HG03108 (cell line): ENCODE data around the gene PMM1.

Experiments
- ATAC-seq: cut with Tn5 transposase; IDR thresholded peaks from one replicate; pipeline ENCODE4 v1.9.1; 2021; ENCODE audit warnings: moderate library complexity; ENCODE audit not compliant: unreplicated experiment

The PMM1 gene

DNA sequence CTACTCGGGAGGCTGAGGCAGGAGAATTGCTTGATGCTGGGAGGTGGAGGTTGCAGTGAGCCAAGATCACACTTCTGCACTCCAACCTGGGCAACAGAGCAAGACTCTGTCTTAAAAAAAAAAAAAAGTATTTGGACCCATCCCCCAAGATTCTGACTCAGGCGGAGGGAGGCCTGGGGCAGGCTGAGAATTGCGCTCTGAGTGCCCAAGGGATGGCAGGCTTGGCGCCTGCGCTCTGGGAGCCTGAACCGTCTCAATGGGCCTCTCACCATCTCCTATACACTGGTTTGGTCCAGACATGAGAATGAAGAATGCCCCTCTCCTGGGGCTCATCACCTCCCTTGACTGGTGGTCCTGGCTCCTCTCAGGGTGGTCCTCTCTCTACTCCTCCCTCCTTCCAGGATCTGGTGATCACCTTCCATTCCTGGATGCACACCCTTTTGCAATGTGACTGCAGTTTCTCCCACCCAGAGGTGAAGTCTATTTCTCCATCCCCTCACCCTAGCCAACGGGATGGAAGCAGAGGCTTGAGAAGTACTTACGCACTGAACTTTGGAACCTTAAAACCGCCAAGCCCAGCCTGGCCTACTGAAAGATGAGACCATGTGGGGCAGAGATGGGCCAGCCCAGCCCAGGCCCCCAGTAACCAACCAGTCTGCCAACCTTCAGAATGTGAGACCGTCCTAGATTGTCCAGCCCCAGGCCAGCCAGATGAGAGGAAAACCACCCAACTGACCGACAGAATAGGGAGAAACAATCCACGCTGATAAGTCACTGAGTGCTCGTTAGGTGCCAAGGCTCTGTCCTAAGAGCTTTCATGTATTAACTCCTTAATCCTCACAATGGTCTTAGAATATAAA, 50.3 kb downstream of the PMM1 start:
- ATAC-seq: no peak

DNA sequence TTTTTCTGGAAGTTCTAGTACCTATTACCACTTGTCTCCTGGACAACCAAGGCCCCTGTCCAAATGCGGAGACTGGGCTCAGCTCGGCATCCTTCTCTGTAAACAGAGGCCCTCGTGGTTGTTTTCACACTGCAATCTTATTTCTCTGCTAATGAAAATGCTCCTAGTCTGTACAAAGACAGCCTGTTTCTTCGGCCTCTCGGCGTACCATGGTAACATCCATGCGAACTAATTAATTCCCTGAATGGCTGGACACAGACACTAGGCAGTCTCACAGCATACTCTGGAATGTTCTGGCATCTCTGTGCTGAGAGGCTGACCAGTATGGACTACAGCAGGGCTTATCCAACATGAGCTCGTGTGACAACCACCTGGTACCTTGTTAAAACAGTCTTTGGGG, 51.1 kb downstream of the PMM1 start:
- ATAC-seq: no peak

DNA sequence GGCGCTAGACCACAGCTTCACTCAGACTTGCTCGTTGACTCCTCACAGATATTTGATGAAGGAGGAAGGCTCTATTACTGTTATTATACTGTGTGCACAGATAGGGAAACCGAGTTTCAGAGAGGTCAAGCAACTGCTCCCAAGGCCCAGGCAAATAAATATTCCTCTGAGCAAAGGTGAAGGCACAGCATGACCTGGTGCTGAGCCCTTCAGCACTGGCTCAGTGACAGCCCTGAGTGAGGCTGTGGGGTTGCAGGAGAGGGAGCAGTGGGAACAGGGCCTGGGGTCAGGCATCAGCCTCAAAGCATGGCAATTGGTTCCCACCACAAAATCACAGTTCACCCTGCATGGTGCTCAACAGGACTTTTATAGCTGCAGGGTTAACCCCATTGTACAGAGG, 52.4 kb downstream of the PMM1 start:
- no peak for ATAC-seq

DNA sequence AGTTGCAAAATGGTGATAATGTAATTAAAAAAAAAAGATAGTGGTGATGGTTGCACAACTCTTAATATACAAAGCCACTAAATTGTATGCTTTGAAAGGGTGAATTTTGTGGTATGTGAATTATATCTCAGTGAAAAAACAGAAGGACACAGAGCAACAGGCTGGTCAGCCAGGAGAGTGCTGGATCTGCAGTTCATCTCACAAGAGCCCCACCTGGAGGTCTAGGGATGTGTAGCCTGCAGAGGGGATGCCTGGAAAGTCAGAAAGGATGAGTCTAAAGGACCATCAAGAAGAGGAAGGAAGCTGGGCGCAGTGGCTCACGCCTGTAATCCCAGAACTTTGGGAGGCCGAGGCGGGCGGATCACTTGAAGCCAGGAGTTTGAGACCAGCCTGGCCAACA, 54.4 kb downstream of the PMM1 start:
- no peak for ATAC-seq

DNA sequence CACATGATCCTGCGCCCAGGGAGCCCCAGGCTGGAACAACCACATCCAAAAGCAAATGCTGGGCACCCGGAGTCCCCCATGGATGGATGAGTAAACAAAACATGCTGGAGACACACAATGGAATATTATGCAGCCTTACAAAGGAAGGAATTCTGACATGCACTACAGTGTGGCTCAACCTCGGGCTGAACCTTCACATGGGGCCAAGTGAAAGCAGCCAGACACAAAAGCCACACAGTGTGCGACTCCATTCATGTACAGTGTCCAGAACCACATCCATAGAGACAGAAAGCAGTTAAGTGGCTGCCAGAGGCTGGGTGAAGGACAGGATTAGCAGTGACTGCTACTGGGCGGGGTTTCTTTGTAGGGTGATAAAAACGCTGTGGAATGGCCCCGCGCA, 55.4 kb downstream of the PMM1 start:
- ATAC-seq: no peak

DNA sequence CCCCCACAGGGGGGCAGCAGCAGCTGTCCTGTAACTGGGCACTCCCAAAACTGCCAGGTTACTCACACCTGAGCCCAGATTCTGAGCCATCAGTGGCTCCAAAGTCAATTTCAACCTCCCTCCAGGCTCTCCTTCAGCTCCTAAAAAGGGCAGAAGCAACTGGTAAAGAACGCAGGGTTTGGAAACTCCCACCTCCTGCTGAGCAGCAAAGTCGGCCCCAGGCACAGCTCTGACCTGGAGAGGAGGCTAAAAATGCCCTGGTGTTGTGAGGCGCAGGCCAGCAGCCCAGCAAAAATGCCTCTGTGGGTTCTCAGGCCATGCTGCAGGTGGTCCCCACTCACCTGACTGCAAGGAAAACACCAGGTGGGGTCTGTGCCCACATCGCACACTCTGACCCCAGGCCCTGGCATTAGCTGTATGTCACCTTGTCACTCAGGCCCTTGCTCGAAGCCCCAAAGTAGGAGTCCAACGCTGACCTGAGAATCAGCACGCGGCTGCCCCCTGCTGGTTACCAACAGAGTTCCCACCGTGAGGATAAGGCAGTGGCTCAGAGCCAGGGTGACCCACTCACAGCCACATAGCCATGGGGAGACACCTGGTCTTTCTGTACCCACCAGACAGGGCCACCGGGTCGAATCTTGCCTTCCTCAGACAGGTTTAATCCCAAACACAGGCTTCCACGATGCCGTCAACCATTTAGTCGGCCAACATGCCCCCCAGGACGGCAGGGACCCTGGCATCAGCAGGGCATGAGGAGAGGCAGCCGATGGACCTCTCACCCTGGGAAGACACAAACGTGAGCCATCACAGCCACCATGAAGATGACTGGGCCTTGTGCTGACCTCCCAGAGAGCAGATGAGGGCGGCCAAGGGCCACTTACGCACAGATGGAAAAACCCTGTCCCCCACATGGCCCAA, 56.5 kb downstream of the PMM1 start:
- no peak for ATAC-seq

DNA sequence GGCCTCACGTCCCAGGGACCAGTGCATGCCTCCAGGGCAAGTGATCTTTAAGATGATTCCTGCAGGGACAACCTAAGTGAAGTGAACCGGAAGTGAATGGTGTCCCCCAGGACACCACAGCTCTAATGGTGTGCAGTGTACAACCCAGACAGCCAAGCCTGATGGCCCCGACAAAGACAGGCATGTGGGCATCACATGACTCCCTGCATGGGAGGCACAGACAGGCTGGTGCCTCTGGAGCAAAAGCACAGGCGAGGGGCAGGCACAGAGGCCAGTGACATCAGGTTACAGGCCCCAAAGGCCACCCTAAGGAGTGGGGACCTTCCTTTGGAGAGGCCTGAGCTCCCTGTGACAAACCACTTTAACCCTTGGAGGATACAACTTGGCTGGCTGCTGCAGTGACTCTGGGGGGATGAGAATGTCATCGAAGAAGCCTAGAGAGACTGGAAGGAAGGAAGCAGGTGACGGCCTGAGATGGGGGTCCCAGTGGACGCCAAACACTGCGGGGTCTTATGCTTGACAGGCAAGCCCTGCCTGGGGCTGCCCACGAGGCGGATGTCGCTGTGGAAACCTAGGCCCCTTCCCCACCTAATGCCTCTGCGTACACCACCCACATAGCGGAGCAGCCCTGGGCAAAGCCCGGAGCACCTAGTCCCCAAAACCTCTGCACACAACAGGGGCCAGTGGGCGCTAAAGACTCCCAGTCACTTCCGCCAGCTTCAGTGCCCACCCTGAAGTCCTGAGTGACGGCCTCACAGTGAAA, 57.7 kb downstream of the PMM1 start:
- ATAC-seq: no peak

DNA sequence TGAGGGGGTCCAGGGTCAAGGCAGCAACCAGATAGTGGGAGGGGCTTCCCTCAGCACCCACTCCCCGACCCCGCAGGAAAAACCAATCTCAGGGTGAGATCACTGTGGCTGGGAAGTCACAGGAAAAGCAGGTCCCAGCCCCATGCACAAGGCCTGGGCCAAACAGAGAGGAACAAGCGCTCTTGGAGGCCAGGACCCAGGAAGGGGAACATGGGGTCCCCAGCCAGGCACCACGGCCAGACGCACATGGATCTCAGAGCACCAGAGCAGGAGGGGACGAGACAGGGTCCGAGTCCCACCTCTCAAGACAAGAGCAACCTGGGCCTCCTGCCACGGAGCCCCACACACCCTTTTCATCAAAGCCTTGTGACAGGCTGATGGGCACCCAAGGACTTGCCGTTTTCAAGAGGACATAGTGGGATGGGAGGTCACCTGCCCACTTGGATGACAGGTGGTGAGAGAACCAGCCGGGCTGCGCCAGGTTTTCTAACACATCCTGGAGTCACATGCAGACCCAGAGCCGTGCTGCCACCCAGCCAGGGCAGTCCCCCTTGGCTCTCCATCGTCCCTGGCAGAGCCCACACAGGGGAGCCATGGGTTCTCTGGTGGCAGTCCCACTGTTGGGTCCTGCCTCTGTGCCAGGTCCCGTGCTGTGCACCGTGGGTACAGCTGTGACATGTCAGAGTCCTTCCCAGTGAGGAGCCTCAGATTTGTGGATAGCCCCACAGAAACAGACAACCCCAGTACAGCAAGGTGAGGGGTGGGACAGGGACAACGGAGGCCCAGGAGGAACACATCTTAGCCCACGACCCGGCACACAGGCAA, 58.5 kb downstream of the PMM1 start:
- ATAC-seq: no peak

DNA sequence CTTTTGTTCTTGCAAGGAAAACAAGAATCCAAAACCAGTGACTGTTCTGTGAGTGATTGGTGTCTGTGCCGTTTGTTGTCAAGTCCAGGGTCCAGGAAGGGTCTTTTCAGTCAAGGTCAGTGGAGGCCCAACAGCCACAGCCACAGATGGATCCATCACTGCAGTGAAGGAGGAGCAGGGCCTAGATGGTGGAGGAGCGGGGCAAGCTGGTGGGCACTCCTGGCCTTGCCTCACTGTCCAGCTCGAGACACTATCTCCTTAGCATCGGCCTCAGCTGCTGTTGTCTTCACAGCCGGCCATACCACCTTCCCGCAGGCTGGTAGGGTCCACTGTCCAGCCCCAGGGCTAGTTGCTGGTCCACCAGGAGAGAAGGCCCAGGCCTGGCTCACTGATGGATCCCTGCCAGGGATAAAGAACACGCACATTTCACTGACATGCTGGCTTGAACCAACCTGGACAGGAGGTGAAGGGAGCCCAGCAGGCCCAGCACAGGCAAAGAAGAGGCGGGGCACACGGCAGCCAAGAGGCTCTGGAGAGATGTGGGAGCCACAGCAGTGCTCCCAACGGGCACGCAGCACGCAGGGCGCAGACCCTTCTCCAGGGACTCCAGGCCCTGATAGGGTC, 60.6 kb downstream of the PMM1 start:
- ATAC-seq: no peak

DNA sequence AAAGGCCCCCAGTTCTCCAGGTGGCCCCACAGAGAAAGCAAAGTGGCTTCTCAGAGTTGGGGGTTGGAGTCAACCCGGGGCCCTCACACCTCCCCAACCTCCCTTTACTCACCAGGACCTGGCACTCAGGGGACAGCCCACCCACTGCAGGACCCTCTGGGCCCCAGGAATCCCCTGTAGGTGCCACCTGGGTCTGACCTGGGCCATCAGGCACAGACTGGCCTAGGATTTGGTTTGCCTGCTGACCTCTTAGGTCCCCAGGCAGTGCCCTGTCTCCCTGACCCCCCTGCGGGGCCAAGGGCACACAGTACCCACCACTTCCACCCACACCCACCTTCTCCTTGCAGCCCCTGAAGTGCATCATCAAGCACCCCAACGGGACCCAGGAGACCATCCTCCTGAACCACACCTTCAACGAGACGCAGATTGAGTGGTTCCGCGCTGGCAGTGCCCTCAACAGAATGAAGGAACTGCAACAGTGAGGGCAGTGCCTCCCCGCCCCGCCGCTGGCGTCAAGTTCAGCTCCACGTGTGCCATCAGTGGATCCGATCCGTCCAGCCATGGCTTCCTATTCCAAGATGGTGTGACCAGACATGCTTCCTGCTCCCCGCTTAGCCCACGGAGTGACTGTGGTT, 61.4 kb downstream of the PMM1 start:
- no peak for ATAC-seq
